Measurements from ENCODE around the gene TPK1. TPM values are rescaled to one million over a fixed set of nuclear protein-coding genes. Genes with fewer than 3 reads are reported as not detected.

Gene TPK1
- polyA plus RNA-seq, 1 of the 3 experiments (the other 2 are of a cell fraction), result 3.3 TPM

- Histone ChIP-seq H3K4me3 (ENCODE audit: low read depth in 2 of 2, low read length in 1 of 2) (no peak overlapping the region), H3K9me3 (no peaks in the 10 kb centered on the region), H3K27me3 (ENCODE audit: insufficient read depth) (no peaks in the 10 kb centered on the region), H3K79me2 (ENCODE audit: insufficient read depth) (no peaks in the 10 kb centered on the region), H3K4me2 (no peak overlapping the region), H4K20me1 (ENCODE audit: insufficient read depth) (no peaks in the 10 kb centered on the region), H3K4me1 (ENCODE audit: control insufficient read depth in 1 of 2, insufficient read depth in 2 of 2, low read depth in 1 of 2, low read length in 1 of 2) (no peaks in the 10 kb centered on the region), H3F3A (replicated peaks; ENCODE audit: insufficient read depth) (no peaks in the 10 kb centered on the region), H3K27ac (ENCODE audit: low read depth in 2 of 2, low read length in 1 of 2) (no peak overlapping the region), H3K9ac (no peak overlapping the region), H3K36me3 (replicated peaks in 1 of 2; ENCODE audit: control insufficient read depth in 1 of 2, insufficient read depth in 2 of 2, low read length in 1 of 2) (no peaks in the 10 kb centered on the region), H3K9me2 (no peaks in the 10 kb centered on the region), H2AFZ (ENCODE audit: low read depth) (no peak overlapping the region)
- TF ChIP-seq POLR2AphosphoS5 (IDR thresholded peaks at IDR 0.05; ENCODE audit: low read depth, low read length) (no peak), RCOR1 (IDR thresholded peaks at IDR 0.05; ENCODE audit: low read length) (no peak)
- no peak for DNase-seq
- ChIA-PET POLR2A (no interaction called here), CTCF (no interaction called here)
- 1% methylated on average over 2 of the region's 2 CpGs for WGBS (ENCODE audit: low lambda C conversion rate)
Observed at GRCh38 chr7:144484445-144484844, 351.4 kb downstream of the TPK1 start.

DNA sequence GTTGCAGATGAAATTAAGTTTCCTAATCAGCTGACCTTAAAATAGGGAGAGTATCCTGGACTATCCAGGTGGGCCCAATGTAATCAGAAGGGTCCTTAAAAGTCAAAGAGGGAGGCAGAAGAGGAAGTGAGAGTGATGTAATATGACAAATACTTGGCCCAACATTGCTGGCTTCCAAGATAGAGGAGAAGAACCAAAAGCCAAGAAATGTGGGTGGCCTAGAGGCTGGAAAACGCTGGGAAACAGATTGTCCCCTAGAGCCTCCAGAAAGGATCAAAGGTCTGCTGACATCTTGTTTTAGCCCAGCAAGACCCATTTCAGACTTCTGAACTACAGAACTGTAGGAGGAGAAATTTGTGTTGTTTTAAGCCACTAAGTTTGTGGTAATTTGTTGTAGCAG lies 352.7 kb downstream of the TPK1 start:
- POLR2A ChIA-PET, result no interaction called here
- CTCF ChIA-PET, result interaction anchor here (0.7 kb wide), 1 partner anchor 1476 kb away, joined by 3 read pairs; no protein-coding TSS in a partner anchor
- DNase-seq, result no peak
- H3K9me3 ChIP-seq, result no peaks in the 10 kb centered on the region
- WGBS (ENCODE audit: low lambda C conversion rate), result 5% methylated on average over 1 of the region's 1 CpG
- H3F3A ChIP-seq (replicated peaks; ENCODE audit: insufficient read depth), result no peaks in the 10 kb centered on the region
- H3K4me2 ChIP-seq, result no peak overlapping the region
- no peak overlapping the region for H2AFZ ChIP-seq (ENCODE audit: low read depth)
- no peak overlapping the region for H3K9ac ChIP-seq
- no peak for TF ChIP-seq EP300 (IDR thresholded peaks at IDR 0.05; ENCODE audit: borderline replicate concordance in 1 of 2, low read depth in 1 of 2, low read length in 1 of 2)
- TF ChIP-seq PBX3 (IDR thresholded peaks at IDR 0.05), result no peak
- TF ChIP-seq NRF1 (IDR thresholded peaks at IDR 0.05; ENCODE audit: low read depth, low read length), result no peak
- TF ChIP-seq TEAD4 (IDR thresholded peaks at IDR 0.05; ENCODE audit: borderline replicate concordance, insufficient read depth), result no peak
- TF ChIP-seq TAF1 (IDR thresholded peaks at IDR 0.05; ENCODE audit: borderline replicate concordance, low read depth, low read length), result no peak
- no peak for TF ChIP-seq NFIC (IDR thresholded peaks at IDR 0.05; ENCODE audit: borderline replicate concordance)
- no peak for TF ChIP-seq RAD21 (IDR thresholded peaks at IDR 0.05; ENCODE audit: low read length)
- TF ChIP-seq JUND (IDR thresholded peaks at IDR 0.05), result no peak
- no peak for TF ChIP-seq CTCF (IDR thresholded peaks at IDR 0.05)
- TF ChIP-seq FOXM1 (IDR thresholded peaks at IDR 0.05; ENCODE audit: low read depth), result no peak
- no peak for TF ChIP-seq RFX5 (IDR thresholded peaks at IDR 0.05; ENCODE audit: low read length)
- TF ChIP-seq FOSL2 (IDR thresholded peaks at IDR 0.05; ENCODE audit: borderline replicate concordance, low read depth), result no peak
- no peak for TF ChIP-seq RXRA (IDR thresholded peaks at IDR 0.05; ENCODE audit: borderline replicate concordance, low read depth)
- no peak for TF ChIP-seq IRF3 (IDR thresholded peaks at IDR 0.05; ENCODE audit: low read depth, low read length)
- TF ChIP-seq MEF2A (IDR thresholded peaks at IDR 0.05; ENCODE audit: borderline replicate concordance, low read depth), result no peak
- TF ChIP-seq, protein P1, sequence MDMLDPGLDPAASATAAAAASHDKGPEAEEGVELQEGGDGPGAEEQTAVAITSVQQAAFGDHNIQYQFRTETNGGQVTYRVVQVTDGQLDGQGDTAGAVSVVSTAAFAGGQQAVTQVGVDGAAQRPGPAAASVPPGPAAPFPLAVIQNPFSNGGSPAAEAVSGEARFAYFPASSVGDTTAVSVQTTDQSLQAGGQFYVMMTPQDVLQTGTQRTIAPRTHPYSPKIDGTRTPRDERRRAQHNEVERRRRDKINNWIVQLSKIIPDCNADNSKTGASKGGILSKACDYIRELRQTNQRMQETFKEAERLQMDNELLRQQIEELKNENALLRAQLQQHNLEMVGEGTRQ (IDR thresholded peaks at IDR 0.05; ENCODE audit: borderline replicate concordance, low read depth, low read length), result no peak
- TF ChIP-seq GABPA (IDR thresholded peaks at IDR 0.05; ENCODE audit: low read depth), result no peak
- TF ChIP-seq SIN3A (IDR thresholded peaks at IDR 0.05; ENCODE audit: borderline replicate concordance, low read depth, low read length), result no peak
- H3K79me2 ChIP-seq (ENCODE audit: insufficient read depth), result no peaks in the 10 kb centered on the region
- no peaks in the 10 kb centered on the region for H3K4me1 ChIP-seq (ENCODE audit: control insufficient read depth in 1 of 2, insufficient read depth in 2 of 2, low read depth in 1 of 2, low read length in 1 of 2)
- H4K20me1 ChIP-seq (ENCODE audit: insufficient read depth), result no peaks in the 10 kb centered on the region
- no peak overlapping the region for H3K4me3 ChIP-seq (ENCODE audit: low read depth in 2 of 2, low read length in 1 of 2)
- no peaks in the 10 kb centered on the region for H3K9me2 ChIP-seq
- no peak overlapping the region for H3K27ac ChIP-seq (ENCODE audit: low read depth in 2 of 2, low read length in 1 of 2)
- H3K36me3 ChIP-seq (replicated peaks in 1 of 2; ENCODE audit: control insufficient read depth in 1 of 2, insufficient read depth in 2 of 2, low read length in 1 of 2), result no peaks in the 10 kb centered on the region
- no peaks in the 10 kb centered on the region for H3K27me3 ChIP-seq (ENCODE audit: insufficient read depth)
